HG03135 (cell line): ENCODE data around the gene ERMP1.
"Not testable (repeated sequence)": the region's sequence is repeated elsewhere in the genome, so short reads cannot be mapped to it uniquely, and the experiment has no call there.

Source experiments
- ATAC-seq: cut with Tn5 transposase; IDR thresholded peaks from one replicate; pipeline ENCODE4 v1.9.1; 2021; ENCODE audit warnings: mild to moderate bottlenecking, moderate library complexity; ENCODE audit not compliant: unreplicated experiment

Gene ERMP1, protein sequence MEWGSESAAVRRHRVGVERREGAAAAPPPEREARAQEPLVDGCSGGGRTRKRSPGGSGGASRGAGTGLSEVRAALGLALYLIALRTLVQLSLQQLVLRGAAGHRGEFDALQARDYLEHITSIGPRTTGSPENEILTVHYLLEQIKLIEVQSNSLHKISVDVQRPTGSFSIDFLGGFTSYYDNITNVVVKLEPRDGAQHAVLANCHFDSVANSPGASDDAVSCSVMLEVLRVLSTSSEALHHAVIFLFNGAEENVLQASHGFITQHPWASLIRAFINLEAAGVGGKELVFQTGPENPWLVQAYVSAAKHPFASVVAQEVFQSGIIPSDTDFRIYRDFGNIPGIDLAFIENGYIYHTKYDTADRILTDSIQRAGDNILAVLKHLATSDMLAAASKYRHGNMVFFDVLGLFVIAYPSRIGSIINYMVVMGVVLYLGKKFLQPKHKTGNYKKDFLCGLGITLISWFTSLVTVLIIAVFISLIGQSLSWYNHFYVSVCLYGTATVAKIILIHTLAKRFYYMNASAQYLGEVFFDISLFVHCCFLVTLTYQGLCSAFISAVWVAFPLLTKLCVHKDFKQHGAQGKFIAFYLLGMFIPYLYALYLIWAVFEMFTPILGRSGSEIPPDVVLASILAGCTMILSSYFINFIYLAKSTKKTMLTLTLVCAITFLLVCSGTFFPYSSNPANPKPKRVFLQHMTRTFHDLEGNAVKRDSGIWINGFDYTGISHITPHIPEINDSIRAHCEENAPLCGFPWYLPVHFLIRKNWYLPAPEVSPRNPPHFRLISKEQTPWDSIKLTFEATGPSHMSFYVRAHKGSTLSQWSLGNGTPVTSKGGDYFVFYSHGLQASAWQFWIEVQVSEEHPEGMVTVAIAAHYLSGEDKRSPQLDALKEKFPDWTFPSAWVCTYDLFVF

DNA sequence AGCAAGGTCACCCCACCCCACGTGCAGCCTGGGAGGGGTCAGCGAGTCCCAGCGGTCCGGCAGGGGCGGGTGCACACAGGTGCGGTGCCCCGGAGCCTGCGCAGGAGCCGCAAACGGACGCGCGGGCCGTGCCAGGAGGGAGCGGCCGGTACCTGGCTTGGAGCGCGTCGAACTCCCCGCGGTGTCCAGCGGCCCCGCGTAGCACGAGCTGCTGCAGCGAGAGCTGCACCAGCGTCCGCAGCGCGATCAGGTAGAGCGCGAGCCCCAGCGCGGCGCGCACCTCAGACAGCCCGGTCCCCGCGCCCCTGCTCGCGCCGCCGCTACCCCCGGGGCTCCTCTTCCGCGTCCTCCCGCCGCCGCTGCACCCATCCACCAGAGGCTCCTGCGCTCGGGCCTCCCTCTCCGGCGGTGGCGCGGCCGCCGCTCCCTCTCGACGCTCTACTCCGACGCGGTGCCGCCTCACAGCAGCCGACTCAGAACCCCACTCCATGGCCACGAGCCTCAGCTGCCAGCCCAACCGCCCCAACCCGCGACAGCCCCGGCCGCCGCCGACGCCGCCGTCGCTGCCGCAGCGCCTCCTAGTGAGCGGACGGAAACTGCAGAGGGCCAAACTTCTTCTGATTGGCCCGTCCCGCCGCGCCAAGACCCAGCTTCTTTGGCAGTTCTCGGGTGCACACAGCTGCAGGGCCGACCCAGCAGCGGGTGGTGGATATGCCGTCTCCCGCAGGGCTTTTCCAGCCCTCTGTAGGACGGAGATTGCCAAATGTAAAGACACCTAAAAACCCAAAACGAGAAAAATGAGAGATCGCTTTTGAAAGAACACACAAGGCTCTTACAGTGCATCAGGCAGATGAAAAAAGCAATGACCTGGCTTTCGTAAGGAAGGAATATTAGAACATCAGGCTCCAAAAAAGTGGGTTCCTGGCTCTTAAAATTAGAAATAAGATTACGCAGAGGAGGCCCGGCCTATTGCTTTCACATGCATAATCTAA lies at the start of gene ERMP1:
ERMP1 (minus strand) TSS at position 580 of the 992 bp plus-strand sequence; CDS start at position 490, 90 bp downstream.
- peak; percentile 83 for ATAC-seq

DNA sequence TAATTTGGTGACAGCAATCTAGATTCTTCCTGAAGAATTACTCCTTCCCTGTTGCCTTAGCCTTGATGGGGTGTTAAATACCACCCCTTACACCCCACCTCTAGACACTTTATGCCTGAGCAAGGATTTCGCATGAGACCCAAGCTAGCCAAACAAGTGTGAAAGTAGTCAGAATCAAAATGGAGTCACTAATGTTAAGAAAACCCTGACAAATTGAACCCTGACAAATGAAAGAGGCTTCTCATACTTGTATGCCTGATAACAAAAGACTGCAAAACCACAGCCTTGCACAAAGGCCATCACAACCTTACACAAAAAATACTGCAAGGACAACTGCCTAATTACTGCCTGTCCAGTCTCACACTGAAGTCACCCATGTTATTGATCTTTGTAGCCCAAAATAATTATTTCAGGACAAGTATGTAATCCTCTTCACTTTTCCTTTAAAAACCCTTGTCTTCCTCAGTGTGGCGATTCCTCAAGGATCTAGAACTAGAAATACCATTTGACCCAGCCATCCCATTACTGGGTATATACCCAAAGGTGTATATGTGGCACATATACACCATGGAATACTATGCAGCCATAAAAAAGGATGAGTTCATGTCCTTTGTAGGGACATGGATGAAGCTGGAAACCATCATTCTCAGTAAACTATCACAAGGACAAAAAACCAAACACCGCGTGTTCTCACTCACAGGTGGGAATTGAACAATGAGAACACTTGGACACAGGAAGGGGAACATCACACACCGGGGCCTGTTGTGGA lies 49.5 kb upstream of the ERMP1 start:
- not testable (repeated sequence) for ATAC-seq

DNA sequence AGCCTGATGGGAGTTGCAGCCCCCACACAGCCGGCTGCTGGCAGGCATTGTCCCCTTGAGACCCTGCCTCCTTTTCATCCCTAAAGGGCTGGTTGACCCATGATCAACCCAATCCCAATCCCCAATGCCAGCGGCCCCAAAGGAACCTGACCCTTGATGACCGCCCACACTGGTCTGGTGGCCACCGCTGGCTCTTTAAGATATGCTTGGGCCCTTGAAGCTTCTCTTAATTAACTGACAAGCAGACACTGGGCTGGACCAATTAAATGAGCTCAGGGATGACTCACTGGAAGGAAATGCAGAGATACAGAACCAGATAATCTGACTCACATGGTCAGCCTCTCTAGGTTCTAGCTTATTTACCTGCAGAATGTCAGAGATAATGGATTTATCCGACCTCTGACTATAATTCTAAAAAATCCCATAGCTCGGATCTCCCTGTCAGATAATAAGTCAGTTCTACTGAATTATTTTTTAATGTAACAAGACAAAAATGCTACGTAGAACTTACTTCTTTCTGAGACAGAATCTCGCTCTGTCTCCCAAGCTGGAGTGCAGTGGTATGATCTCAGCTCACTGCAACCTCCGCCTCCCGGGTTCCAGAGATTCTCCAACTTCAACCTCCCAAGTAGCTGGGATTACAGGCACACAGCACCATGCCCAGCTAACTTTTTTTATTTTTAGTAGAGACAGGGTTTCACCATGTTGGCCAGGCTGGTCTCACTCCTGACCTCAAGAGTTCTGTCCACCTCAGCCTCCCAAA lies 46.7 kb upstream of the ERMP1 start:
- no peak for ATAC-seq

DNA sequence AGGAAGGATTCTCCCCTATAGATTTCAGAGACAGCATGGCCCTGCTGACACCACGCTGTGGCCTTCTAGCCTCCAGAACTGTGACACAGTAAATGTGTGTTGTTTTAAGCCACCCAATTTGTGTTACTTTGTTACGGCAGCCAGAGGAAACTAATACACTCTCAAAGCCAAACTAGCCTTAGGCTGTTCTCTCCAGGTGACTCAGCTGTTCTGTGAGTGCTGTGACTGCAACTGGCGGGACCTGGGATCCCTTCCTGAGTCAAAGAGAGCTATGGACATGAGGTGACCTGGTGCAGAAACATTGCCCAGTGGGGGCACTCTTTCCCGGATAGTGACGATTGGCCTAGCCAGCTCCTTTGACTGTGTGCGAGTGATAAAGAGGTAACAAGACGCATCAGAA lies 43.8 kb upstream of the ERMP1 start:
- no peak for ATAC-seq

DNA sequence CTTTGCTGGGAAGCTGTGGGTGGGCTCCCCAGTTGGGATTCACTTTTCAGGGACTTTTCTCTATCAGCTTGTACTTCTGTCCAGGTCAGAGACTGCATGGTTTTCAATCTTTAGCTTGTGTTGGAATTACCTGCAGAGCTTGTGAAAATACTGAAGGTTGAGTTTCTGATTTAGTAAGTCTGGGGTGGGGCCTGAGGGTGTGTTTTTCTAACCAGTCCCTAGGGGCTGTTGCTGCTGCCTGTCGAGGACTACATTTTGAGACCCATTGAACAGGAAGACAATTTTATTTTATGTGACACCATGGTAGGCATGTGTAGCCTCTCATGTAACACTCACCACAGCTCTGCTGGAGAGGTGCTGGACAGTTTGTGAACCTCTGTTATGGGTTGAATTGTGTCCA lies 43.1 kb upstream of the ERMP1 start:
- ATAC-seq, result no peak

DNA sequence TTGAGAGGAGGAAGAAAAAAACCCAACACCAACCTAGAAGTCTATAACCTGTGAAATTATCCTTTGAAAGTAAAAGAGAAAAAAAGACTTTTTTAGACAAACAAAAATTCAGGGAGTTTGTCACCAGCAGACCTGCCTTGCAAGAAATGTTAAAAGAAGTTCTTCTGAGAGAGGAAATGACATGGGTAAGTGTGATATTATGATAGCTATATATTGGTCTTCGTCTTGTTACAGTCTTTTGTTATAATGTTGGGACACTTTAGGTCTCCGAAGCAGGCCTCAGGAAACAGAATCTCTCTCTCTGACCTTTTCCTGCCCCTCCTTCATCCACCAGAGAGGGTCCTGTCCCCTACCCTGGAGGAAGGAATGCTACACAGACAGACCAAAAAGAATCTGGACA lies 41.1 kb upstream of the ERMP1 start:
- ATAC-seq, result no peak

DNA sequence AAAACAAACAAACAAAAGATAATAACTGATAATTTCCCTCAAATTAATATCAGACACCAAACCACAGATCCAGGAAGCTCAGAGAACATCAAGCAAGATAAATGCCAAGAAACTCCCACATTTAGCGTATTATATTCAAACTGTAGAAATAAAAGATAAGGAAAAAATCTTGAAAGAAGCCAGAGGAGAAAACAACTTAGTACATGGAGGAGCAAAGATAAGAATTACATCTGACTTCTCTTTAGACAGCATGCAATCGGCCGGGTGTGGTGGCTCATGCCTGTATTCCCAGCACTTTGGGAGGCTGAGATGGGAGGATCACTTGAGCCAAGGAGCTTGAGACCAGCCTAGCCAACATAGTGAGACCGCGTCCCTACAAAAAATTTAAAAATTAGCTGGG lies 40.5 kb upstream of the ERMP1 start:
- ATAC-seq, result no peak

DNA sequence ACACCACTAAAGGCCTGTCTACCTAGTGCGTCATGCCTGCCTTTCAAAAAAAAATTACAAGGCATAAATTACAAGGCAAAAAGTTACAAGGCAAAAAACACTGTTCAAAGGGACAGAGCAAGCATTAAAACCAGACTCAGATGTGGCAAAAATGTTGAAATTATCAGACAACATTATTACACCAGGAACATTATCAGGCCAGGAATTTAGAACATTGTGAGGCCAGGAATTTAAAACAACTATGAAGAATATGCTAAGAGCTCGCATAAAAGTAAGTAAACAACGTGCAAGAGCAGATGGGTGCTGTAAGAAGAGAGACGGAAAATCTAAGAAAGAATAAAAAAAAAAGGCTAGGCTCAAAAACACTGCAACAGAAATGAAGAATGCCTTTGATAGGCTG lies 39.6 kb upstream of the ERMP1 start:
- ATAC-seq, result no peak

DNA sequence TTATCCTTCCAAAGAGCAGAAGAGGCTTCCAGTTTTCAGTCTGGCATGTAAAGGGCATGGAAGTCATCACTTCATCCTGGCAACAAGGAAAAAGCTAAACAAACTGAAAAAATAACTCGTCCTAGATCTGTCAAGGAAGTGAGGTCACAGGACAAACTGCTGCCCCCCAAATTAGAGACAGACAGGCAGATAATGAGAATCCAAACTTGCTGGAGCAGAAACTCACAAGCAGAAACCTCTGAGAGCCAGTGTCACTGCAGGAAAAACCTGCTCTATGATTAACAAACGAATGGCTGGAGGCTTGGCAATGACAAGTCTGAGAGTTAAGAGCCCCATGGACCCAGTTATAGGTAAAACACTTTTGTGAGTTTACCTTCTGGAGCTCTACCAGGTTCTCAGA lies 38.9 kb upstream of the ERMP1 start:
- ATAC-seq, result no peak

DNA sequence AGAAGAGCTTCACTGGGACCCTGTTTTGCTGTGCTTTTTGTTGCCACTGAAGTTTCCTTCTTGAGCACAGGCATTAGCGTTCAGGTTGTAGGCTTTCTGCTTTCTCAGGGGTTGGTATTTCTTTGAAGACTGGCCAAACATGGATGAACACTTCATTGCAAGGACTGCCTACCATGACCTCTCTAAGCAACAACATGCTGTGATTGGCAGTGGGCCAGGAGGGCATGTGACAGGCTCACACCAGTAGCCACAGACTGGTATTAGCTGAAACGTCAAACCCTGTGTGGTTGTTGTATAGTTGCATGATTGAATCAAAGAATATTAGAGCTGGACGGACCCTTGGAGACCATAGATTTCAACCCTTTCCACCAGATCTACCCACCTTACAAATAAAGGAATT lies 37.8 kb upstream of the ERMP1 start:
- no peak for ATAC-seq

DNA sequence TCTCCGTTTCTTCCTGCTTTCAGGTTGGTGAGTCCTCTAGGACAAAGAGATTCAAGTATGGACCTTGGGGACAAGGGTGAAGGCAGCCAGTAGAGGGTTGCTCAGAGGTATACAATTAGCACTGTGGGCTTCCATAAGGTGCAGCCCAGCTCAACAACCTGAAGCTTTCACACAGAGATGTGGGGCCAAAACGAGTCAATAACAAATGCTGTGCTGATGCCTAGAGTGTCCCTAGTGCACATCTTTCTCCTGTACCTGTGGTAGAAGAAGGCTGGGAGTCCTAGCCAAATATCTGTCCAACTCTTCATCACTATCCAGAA lies 37.1 kb upstream of the ERMP1 start:
- ATAC-seq, result no peak

DNA sequence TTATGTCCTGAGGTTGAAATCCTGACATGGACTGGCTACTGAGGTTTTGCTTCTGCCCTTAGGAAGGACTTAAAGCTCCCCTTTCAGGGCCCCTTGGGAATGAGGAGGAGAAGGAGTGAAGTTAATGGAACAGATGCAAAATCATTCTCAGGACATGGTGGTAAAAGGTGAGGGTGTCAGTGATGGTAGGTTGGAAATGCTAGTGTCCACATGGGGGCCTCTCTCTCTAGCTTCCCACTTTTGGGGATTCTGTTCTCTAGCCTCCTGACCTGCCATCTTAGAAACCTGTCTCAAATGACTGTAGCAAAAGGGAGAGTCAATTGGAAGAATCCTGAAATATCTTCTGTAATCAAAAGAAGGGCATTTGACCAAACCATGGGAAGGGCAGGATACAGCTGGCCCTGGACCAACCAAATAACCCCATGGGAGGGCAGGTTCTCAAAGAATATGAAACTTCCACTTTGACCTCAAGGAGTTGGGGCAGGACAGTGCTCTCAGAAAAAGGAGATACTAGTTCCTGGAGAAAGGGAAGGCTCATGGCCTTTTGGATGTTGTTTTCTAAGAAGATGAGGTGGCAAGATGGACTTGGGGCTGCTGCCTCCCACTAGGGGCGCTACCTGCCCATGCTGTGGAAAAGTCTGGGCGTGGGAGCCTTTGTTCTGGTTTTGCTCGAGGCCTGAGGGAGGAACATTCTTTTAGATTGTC lies 36.5 kb upstream of the ERMP1 start:
- no peak for ATAC-seq

DNA sequence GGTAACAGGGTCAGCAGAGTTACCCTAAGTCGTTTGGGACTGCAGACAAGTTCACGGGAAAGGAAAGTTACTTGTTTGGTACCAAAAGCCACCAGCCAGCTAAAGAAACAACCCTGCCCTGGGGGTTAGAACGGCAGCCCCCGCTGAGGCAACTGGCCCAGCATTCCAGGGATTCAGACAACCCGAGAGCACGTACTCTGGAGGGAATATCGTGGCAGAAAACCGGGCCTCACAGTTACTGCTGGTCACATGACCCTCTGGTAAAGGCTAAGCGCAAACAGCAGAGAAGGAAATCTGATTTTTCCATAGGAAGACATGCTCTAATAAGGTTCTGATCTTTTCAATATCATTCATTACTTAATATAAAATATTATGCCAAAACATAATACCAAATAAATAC lies 35.3 kb upstream of the ERMP1 start:
- ATAC-seq, result no peak

DNA sequence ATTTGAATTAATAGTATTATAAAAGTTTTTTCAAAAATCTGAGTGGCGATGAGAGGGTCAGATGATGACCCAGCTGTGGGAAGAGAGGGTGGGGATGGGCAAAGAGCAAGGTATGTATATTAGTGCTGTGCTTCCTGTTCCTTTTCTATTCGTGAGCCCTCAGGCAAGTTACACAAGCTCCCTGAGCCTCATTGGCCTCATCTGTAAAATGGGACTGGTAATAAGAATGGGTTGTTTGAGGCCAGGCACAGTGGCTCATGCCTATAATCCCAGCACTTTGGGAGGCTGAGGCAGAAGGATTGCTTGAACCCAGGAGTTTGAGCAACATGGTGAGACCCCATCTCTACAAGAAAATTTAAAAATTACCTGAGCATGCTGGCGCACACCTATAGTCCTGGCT lies 33.8 kb upstream of the ERMP1 start:
- no peak for ATAC-seq

DNA sequence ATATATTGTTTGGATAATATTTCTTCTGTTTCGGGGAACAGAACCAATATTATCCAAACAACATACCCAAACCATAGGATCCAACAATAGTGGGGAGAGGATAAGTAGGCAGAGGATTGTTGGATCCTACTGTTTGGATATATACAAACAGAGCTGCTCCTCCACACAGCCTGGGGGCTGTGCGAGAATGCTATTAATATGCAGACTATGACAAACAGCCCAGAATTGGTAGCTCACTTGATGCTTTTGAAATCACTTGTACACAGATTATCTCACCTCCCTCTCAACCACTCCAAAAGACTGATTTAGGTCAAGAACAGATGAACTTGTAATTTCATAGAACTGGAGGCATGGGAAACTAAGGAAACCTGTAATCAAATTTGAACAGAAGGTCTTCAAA lies 33.4 kb upstream of the ERMP1 start:
- ATAC-seq, result no peak

DNA sequence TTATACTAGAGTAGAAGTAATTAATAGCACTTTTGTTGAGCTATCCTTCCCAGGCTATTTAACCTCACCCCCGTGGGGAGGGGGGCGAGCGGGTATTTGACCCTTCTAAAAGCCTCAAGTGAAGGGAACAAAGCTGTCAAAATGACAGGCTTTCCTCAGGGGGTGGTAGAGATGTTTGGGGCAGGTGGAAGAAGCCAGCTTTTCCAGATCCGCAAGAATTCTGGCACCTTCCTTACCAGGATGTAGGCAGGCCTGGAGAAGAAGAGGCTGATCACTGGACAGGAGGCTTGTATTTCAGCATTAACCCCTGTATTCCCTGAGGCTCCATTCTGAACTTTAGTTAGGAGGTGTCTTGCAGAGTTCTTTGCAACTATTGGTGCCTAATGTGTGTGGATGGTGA lies 31.5 kb upstream of the ERMP1 start:
- ATAC-seq, result no peak

DNA sequence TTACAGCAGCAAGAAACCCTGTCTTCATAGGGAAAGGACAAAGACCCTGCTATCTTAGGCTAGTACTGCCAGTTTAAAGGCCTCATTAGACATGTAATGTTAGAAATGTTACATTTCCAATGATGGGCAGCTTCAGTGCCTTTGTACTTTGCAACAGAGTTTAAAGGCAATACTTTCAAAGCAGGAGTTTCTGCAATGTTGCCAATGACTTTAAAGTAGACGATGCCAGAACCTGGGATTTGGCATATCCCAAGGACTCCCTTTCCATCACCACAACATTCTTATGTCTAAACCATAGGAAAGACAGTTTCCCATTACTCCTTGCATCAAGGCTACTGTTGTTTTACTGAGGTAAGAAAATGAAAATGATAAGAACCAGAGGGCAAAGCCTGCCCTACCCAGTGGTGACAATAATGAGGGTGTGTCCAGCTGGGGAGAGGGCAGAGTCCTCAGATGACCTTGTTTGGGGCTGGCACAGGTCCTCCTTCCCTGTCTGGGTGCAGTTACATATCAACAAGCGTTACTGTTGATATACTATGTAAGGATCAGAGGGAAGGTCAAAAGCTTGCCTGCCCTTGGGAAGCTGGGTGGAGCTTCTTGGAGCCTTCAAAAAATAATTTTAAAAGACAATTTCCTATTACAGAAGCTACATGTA lies 30.3 kb upstream of the ERMP1 start:
- ATAC-seq, result no peak

DNA sequence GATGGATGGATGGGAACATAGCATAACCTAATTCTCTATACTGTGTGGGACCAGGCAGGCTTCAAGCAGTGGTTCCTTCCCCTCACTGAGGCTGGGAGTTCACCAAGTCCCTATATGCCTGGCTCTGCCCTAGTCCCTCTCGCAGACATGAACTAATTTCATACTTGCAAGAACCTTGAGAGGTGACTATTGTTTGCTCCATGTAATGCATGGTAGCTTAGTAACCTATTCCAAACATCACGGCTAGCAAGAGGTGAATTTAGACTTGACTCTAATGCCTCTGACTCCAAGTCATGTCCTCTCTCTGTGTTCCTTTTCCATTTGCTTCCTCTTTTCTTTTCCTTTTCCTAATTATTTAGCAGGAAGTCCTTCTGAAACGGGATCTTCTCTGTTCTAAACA lies 25.9 kb upstream of the ERMP1 start:
- no peak for ATAC-seq
